H9 (cell line): ENCODE measurements around the gene HSPB3. TPM values are rescaled to one million over a fixed set of nuclear protein-coding genes. Genes with fewer than 3 reads are reported as not detected.

ENCODE experiments used
- DNase-seq: peaks from one replicate; pipeline ENCODE4 v3.0.0-alpha.2; 2017
- H2AFZ ChIP-seq: one replicate; pipeline ENCODE4 v1.6.1; 2013; ENCODE audit warnings: mild to moderate bottlenecking, low read length, control low read depth, moderate library complexity
- H2AK5ac ChIP-seq: 2 replicates; pipeline ENCODE4 v1.6.1; 2013; ENCODE audit warnings: low read length, control low read depth, mixed read lengths; ENCODE audit not compliant: insufficient read length
- H2BK120ac ChIP-seq: one replicate; pipeline ENCODE4 v1.6.1; 2013; ENCODE audit warnings: low read depth, mild to moderate bottlenecking, low read length, control low read depth, inconsistent platforms; ENCODE audit not compliant: poor library complexity, severe bottlenecking
- H2BK12ac ChIP-seq: 2 replicates; pipeline ENCODE4 v1.6.1; 2013; ENCODE audit warnings: low read length, control low read depth, mixed read lengths, low read depth; ENCODE audit not compliant: insufficient read length
- H2BK15ac ChIP-seq: 2 replicates; pipeline ENCODE4 v1.6.1; 2013; ENCODE audit warnings: low read depth, low read length, control low read depth
- H2BK20ac ChIP-seq: one replicate; pipeline ENCODE4 v1.6.1; 2013; ENCODE audit warnings: low read depth, mild to moderate bottlenecking, low read length, control low read depth, inconsistent platforms; ENCODE audit not compliant: poor library complexity, severe bottlenecking
- H2BK5ac ChIP-seq: 2 replicates; pipeline ENCODE4 v1.6.1; 2013; ENCODE audit warnings: low read length, control low read depth, mixed read lengths; ENCODE audit not compliant: insufficient read length
- H3K14ac ChIP-seq: 2 replicates; pipeline ENCODE4 v1.6.1; 2013; ENCODE audit warnings: low read length, control low read depth; ENCODE audit not compliant: insufficient read depth
- H3K18ac ChIP-seq: 2 replicates; pipeline ENCODE4 v1.6.1; 2013; ENCODE audit warnings: low read depth, mild to moderate bottlenecking, mixed read lengths, low read length, control low read depth; ENCODE audit not compliant: insufficient read length
- H3K23ac ChIP-seq: 2 replicates; pipeline ENCODE4 v1.6.1; 2013; ENCODE audit warnings: low read length, control low read depth, mixed read lengths, low read depth; ENCODE audit not compliant: insufficient read length
- H3K23me2 ChIP-seq: 2 replicates; pipeline ENCODE4 v1.6.1; 2013; ENCODE audit warnings: low read depth, mild to moderate bottlenecking, mixed read lengths, low read length, control low read depth; ENCODE audit not compliant: insufficient read length, poor library complexity, severe bottlenecking
- H3K27ac ChIP-seq: 2 replicates; pipeline ENCODE4 v1.5.1; 2013; ENCODE audit warnings: low read length, control low read depth, mixed read lengths, low read depth; ENCODE audit not compliant: insufficient read length
- H3K27me3 ChIP-seq: 2 replicates; pipeline ENCODE4 v1.6.1; 2013; ENCODE audit warnings: low read length, control low read depth, inconsistent platforms; ENCODE audit not compliant: insufficient read depth
- H3K4ac ChIP-seq: 2 replicates; pipeline ENCODE4 v1.6.1; 2013; ENCODE audit warnings: low read depth, mild to moderate bottlenecking, control low read depth, inconsistent platforms, low read length, moderate library complexity
- H3K4me1 ChIP-seq: 2 replicates; pipeline ENCODE4 v1.6.1; 2013; ENCODE audit warnings: low read length, control low read depth, inconsistent platforms; ENCODE audit not compliant: insufficient read depth
- H3K4me2 ChIP-seq: 2 replicates; pipeline ENCODE4 v1.6.1; 2013; ENCODE audit warnings: low read length, control low read depth, mixed read lengths; ENCODE audit not compliant: insufficient read length, insufficient read depth
- H3K56ac ChIP-seq: 2 replicates; pipeline ENCODE4 v1.6.1; 2013; ENCODE audit warnings: low read depth, mild to moderate bottlenecking, mixed read lengths, low read length, control low read depth; ENCODE audit not compliant: insufficient read length
- H3K79me1 ChIP-seq: 2 replicates; pipeline ENCODE4 v1.6.1; 2013; ENCODE audit warnings: low read depth, mild to moderate bottlenecking, moderate library complexity, low read length, control low read depth, inconsistent platforms; ENCODE audit not compliant: insufficient read depth, poor library complexity, severe bottlenecking
- H3K79me2 ChIP-seq: 2 replicates; pipeline ENCODE4 v1.6.1; 2013; ENCODE audit warnings: low read length, control low read depth, inconsistent platforms; ENCODE audit not compliant: insufficient read depth
- H3K9ac ChIP-seq: 2 replicates; pipeline ENCODE4 v1.6.1; 2013; ENCODE audit warnings: low read length, control low read depth, mixed read lengths; ENCODE audit not compliant: insufficient read length; ENCODE audit errors: extremely low read depth
- H3K9me3 ChIP-seq: one replicate; pipeline ENCODE4 v1.6.1; 2013; ENCODE audit warnings: low read depth, low read length, inconsistent platforms; ENCODE audit not compliant: control insufficient read depth
- H3T11ph ChIP-seq: one replicate; pipeline ENCODE4 v1.6.1; 2013; ENCODE audit warnings: mild to moderate bottlenecking, low read length, control low read depth, inconsistent platforms
- H4K20me1 ChIP-seq: one replicate; pipeline ENCODE4 v1.6.1; 2013; ENCODE audit not compliant: control insufficient read depth, insufficient read length, insufficient read depth
- H4K5ac ChIP-seq: 2 replicates; pipeline ENCODE4 v1.6.1; 2013; ENCODE audit warnings: low read depth, mild to moderate bottlenecking, mixed read lengths, low read length, control low read depth; ENCODE audit not compliant: insufficient read length
- H4K8ac ChIP-seq: replicated peaks from 2 replicates; pipeline ENCODE4 v1.6.1; 2013; ENCODE audit warnings: low read length, control low read depth, mixed read lengths, low read depth; ENCODE audit not compliant: insufficient read length
- H4K91ac ChIP-seq: 2 replicates; pipeline ENCODE4 v1.6.1; 2013; ENCODE audit warnings: low read depth, mild to moderate bottlenecking, moderate library complexity, mixed read lengths, low read length, control low read depth; ENCODE audit not compliant: insufficient read length
- H3K27ac Mint-ChIP-seq, 3 experiments: 2 replicates in 2 of 3; 3 replicates in 1 of 3; pipeline ENCODE4 v1.8.0; 2020 to 2021; ENCODE audit warnings: mixed read lengths in 3 of 3, mild to moderate bottlenecking in 1 of 3, moderate library complexity in 1 of 3
- H3K27me3 Mint-ChIP-seq: 2 replicates; pipeline ENCODE4 v1.8.0; 2021; ENCODE audit warnings: low read depth, mild to moderate bottlenecking, moderate library complexity, mixed read lengths
- H3K36me3 Mint-ChIP-seq, 3 experiments: 2 replicates in 2 of 3; 3 replicates in 1 of 3; pipeline ENCODE4 v1.8.0; 2020 to 2021; ENCODE audit warnings: low read depth in 3 of 3, mixed read lengths in 3 of 3; ENCODE audit not compliant: insufficient read depth in 1 of 3
- H3K4me1 Mint-ChIP-seq, 2 experiments: 2 replicates each; pipeline ENCODE4 v1.8.0; 2020; ENCODE audit warnings: mixed read lengths in 2 of 2
- H3K4me3 Mint-ChIP-seq, 2 experiments: 2 replicates in 1 of 2; 3 replicates in 1 of 2; pipeline ENCODE4 v1.8.0; 2020 to 2021; ENCODE audit warnings: mild to moderate bottlenecking in 2 of 2, mixed read lengths in 2 of 2, moderate library complexity in 1 of 2
- H3K9me3 Mint-ChIP-seq, 2 experiments: 2 replicates in 1 of 2; 3 replicates in 1 of 2; pipeline ENCODE4 v1.8.0; 2020; ENCODE audit warnings: mild to moderate bottlenecking in 2 of 2, mixed read lengths in 2 of 2, moderate library complexity in 1 of 2
- CTCF ChIP-seq: fragments of 200-600 bp; sonication (generic); conservative IDR thresholded peaks from 3 replicates; pipeline ENCODE4 v1.8.0; 2021; ENCODE audit warnings: antibody characterized with exemption, mild to moderate bottlenecking
- WGBS: extraction: QIAGEN DNeasy Blood & Tissue Kit; methylation state at CpG from one replicate; pipeline ENCODE4 v1.1.7; 2013; ENCODE audit warnings: missing lambda C conversion rate, low lambda C conversion rate, mixed read lengths; ENCODE audit not compliant: insufficient read length; ENCODE audit errors: extremely low coverage; 5-methylcytosine and 5-hydroxymethylcytosine counted together
- total RNA-seq: library from RNA; stranded (reverse); gene quantifications from 2 replicates; pipeline ENCODE4 v1.2.1, GENCODE V29; 2021

The HSPB3 gene
- total RNA-seq, 1 experiment from 2014 or later: not detected

DNA sequence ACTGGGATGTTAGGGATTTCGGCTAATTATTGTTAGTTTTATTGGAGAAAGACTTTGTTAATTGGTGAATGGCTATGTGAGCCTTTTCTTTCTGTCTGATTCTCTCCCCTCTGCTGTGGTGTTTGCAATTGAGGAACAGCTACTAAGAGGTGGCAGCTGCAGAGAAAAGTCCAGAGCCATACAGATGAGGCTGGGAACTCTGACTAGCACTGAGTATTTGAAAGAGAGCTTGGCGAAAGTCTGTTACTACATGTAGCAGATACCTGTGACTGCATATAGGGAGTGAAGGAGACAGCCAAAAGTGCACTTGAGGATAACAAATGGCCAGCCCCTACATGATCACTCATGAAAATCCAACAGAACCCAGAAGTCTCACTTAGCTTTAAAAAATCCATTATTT, 44.3 kb upstream of the HSPB3 start:
- Histone ChIP-seq H3K9ac (no peak overlapping the region), H3K79me2 (no peaks in the 10 kb centered on the region), H3T11ph (no peak overlapping the region), H4K91ac (no peak overlapping the region), H3K23me2 (no peaks in the 10 kb centered on the region), H4K20me1 (no peaks in the 10 kb centered on the region), H2BK15ac (no peak overlapping the region), H4K8ac (no peak overlapping the region), H3K18ac (no peak overlapping the region), H3K9me3 (no peaks in the 10 kb centered on the region), H3K27me3 (no peaks in the 10 kb centered on the region), H2AFZ (no peak overlapping the region), H2BK5ac (no peak overlapping the region), H3K4me1 (0 out of 2 replicates have a peak, but pooled peaks cover 3% of the 10 kb centered on the region), H2BK120ac (no peak overlapping the region), H4K5ac (no peak overlapping the region), H2BK20ac (no peak overlapping the region), H3K23ac (no peak overlapping the region), H3K27ac (no peak overlapping the region), H3K4me2 (no peak overlapping the region), H3K4ac (no peak overlapping the region), H2BK12ac (no peak overlapping the region), H3K79me1 (no peaks in the 10 kb centered on the region), H2AK5ac (no peak overlapping the region), H3K56ac (no peak overlapping the region), H3K14ac (no peak overlapping the region)
- no peaks in the 10 kb centered on the region for H3K9me3 Mint-ChIP-seq
- H3K4me1 Mint-ChIP-seq: peaks cover 12 to 13% of the 10 kb centered on the region in 2 experiments
- no peak overlapping the region for H3K4me3 Mint-ChIP-seq
- no peak for DNase-seq
- no CpG with 5 or more reads among the region's 2 CpGs for WGBS
- H3K27me3 Mint-ChIP-seq: no peaks in the 10 kb centered on the region; the same call in 1 of the 2 replicates
- no peak for TF ChIP-seq CTCF
- no peak overlapping the region for H3K27ac Mint-ChIP-seq
- H3K36me3 Mint-ChIP-seq: no peaks in the 10 kb centered on the region
